G401.6 (cell line): Measurements from ENCODE around the gene GSTM4.

Source experiments
- FAIRE-seq: peaks from 2 replicates; lab custom pipeline; 2012; peaks lifted over from hg19 to GRCh38; lab: Jason Lieb, UNC

Gene GSTM4

GRCh38 chr1:109655615-109656519 is at the start of gene GSTM4:
Gene GSTM4 (plus strand): TSS chr1:109656099. CDS start chr1:109656390, 291 bp downstream.
- peak; percentile 91 for FAIRE-seq

DNA sequence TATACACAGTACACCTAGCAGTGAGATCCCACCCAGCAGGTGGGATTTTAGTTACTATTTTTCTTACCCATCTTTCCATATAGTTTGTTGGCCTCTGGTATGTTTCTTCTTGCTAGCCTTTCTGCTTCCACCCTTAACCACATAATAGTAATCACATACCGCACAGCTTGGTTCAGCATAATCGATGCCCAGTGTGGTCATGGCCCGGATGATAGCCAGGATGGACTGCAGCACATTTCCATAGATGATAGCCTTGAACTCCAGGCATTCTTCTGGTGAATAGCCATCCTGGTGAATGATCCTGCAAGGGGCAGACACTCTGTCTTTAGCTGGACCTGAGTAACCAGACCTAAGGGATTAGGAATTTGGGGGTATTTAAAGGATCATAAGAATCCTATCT is 46.0 kb upstream of the GSTM4 start:
- FAIRE-seq: no peak

- no peak for FAIRE-seq
Measured at GRCh38 chr1:109610609-109611307, 45.1 kb upstream of the GSTM4 start.

DNA sequence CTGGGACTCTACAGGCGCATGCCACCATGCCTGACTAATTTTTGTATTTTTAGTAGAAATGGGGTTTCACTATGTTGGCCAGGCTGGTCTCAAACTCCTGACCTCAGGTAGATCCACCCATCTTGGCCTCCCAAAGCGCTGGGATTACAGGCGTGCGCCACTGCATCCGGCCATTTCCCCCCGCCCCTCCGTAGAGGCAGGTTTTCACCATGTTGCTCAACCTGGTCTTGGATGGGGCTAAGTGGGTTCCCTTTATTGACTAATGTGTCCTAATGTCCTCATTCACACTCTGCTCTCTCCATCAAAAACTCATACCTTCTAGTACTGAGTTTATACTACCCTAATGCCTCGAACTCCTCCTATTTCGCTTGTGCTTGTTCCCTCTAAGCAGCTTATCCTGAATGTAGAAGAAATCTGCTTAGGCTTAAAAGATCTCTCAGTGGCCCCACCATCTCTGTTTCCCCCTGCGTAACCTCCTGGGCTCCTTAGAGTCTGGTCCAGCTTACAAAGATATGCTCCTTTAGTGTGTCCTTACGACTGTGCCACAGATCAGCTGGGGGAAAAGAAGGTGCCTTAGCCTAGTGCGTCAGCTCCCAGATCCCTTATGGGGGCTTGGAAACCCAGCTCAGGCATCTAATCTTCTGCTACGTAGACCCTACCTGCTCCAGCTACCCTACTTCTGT is 44.5 kb upstream of the GSTM4 start:
- FAIRE-seq: no peak

DNA sequence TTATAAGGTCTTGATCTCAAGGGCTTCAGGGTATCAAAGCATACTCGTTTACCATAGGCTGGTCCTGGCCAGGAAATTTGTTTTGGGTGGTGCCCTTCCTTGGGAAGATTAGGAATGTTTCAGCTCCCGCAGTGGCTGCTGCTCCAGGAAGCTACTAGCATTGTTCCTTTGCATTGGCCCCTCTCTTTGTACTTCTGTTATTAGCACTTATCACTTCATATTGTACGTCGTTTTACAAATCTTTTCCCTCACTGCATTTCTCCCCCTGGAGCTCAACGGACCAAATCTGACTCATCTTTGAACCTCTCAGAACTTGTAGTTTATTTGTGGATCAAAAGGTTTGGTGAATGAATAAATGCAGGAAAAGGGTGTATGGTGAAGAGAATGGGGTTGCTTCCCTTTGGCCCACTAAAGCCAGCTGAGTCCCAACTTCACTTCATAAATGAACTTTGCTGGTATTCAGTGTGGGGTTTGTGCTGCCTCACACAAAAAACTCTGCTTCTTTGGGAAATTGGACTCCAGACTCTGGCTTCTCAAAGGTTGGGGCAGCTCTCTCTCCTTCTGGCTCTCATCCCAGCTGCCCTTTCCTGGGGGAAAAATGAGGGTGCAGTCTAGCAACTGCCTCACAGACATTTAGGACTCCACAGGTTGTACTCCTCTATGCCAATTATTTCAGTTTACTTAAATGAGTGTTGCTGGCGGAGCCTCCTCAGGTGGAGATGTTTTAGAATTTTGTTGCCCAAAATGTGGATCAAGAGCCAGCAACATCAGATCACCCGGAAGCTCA is 42.3 kb upstream of the GSTM4 start:
- FAIRE-seq: no peak

DNA sequence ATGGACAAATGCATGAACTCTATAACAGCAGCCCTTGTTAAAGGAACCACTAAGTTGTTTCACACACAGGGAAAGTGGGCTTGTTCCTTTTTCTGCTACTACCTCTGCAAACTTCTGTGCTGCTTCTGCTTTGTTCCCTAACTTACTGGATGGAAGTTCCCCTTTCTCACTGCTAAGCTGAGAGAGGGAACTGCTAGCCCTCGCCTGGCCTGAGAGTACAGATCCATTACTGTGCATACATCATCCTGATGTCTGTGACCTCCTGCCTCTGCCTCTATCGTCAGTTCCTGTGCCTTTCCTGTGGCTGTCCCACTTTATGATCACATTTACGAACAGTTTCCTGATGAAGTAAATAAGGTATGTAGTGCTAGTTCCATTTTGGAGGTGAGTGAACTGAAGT is 40.0 kb upstream of the GSTM4 start:
- no peak for FAIRE-seq

DNA sequence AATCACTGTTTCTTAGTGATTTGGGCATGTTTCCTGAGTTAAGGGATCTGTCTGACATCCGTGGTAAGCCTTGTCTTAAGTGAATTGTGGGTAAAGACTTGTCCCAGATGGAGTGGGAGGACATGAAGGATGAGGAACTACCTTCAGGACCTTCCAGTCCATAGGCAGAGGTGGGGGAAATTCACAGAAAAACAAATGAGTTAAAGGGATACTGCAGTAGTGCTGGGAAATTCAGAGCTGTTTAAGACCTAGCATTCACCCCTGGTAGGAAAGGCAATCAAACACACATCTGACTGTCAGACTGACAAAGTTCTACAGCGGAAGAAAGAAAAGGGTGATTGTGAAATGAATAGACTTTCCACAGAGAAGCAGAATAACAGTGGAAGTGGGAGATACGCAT is 39.5 kb upstream of the GSTM4 start:
- no peak for FAIRE-seq

GRCh38 chr1:109617291-109617801 is 38.6 kb upstream of the GSTM4 start:
- FAIRE-seq: no peak

DNA sequence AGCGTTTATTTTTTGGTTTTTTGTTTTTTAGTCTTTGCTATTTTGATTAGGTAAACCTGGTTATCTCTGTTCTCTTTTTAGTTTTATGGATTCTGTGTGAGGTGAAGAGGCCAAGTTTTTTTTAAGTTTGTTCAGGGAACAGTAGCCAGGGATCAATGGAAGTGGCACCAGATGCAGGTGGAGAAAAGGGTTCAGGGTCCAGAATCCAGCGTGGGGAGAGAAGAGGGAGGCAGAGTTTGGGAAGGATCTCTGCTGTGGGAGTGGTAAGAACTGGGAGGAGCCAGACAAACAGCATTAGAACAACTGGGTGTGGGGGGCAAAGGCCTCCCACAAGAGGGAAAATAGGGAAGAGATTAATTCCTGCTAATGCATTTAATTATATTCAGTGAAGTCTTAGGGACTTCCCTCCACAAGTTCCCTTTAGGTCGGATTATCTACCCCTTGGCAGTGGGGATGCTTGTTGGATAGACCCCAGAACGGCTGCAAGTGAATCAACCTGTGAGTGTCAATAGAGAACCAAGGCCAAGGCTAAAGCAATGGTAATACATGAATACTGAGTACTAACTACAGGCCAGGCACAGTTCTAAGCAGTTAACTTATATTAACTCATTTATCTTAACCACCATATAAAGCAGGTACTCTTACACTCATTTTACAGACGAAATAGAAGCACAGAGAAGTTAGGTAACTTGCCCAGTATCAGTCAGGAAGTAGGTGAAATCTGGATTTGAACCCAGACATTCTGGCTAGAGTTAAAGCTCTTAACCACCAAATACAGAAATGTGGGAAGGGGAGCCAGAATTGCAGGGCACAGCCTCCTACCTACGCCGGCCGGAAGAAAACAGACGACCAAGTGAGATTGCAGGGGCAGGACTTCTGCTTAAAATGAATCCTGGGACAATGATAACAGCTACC is 37.0 kb upstream of the GSTM4 start:
- FAIRE-seq: no peak

GRCh38 chr1:109619576-109620400 is 36.1 kb upstream of the GSTM4 start, which contains the start of the genes AMPD2 and GNAT2:
Gene AMPD2 (plus strand): TSS chr1:109619837. CDS start chr1:109621176, 1,339 bp downstream.
Gene GNAT2 (minus strand): TSS chr1:109619616. CDS start chr1:109612870, 6,746 bp downstream.
- FAIRE-seq: no peak

DNA sequence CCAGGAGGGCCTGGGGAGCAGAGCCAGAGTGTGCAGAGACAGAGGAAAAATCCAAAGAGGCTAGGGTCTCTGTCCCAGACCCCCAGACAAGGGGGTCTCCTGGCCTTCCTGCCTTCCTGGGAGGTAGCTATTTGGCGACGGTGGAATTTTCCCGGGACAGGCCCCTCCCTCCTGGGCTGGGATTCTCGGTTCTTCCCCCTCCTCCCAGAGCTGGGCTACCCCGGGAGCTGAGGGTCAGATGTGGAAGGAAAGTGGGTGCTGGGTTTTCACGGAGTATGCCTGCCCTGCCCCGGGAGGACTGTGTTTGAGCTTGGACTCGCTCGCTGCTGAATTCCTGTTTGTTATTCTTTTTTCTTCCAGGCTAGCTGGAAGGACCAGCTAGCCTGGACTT is 35.5 kb upstream of the GSTM4 start:
- FAIRE-seq: no peak

GRCh38 chr1:109620841-109621286 is 35.0 kb upstream of the GSTM4 start:
- no peak for FAIRE-seq

DNA sequence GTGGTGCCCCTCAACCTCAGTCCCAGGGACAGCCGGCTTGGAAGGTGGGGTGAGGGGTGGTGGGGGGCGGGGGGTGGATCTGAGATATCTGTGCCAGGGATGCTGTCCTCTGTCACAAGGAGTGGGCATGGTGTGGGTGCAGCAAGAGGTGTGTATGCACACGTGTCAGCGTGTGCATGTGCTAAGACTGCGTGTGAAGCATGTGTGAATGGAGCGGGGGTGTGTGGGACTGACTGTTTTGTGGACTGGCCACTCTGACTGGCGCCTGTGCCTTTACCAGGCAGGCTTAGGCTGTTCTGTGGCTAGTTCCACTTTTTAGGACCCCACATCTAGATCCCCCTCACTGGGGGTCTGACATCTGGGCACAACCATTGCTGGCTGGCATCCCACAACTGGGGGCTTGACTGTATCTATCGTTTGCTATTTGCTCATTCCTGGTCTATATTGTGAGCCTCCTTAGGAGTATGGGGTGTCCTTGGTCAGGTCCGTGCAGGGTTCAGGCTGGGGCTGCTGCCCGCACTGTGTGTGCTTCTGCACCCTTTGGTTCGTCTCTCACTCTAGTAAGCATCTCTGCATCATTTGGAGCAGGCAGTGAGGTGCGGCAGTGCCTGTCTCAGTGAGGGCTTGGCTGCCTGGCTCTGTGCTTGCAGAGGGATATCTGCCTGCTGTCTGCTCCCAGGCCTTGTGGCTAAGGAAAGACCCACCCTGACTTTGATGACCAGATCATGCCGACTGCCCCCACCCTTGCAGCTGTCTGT is 34.3 kb upstream of the GSTM4 start:
- FAIRE-seq: no peak

DNA sequence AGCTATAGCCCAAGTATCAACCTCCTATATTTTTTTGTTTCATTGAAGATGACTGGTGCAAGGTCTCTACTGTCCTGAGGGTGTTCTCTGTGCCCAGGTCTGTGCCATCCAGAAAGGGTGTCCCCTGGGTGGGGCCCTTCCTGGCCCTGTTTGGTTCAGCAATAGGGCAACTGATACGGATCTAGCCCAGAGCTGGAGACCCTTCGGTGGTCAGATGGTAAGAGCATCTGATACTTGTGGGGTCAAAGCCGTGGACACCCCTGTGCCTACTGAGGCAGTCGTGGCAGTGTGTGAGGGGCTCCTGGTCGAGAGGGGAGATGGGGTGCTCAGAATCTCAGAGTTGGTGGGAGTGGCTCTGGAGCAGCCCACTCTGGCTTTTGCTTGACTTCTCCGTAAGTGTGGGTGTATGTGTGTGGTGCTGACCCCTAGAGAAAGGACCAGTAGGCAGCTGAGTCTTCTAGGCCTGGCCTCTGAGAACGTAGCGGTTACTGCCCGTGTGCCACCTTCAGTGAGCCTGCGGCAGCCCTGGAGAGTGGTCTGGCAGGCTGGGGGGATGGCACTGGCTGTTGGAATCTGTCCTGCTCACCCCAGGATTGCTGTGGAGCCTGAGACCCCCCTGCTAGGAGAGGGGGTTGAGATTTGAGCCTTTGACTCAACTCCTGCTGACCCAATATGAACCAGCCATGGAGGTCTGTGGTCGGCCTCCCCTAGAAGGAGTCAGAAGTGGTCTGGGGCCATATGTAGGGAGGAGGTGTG is 33.6 kb upstream of the GSTM4 start:
- FAIRE-seq: no peak

GRCh38 chr1:109622895-109623294 is 33.0 kb upstream of the GSTM4 start:
- no peak for FAIRE-seq

DNA sequence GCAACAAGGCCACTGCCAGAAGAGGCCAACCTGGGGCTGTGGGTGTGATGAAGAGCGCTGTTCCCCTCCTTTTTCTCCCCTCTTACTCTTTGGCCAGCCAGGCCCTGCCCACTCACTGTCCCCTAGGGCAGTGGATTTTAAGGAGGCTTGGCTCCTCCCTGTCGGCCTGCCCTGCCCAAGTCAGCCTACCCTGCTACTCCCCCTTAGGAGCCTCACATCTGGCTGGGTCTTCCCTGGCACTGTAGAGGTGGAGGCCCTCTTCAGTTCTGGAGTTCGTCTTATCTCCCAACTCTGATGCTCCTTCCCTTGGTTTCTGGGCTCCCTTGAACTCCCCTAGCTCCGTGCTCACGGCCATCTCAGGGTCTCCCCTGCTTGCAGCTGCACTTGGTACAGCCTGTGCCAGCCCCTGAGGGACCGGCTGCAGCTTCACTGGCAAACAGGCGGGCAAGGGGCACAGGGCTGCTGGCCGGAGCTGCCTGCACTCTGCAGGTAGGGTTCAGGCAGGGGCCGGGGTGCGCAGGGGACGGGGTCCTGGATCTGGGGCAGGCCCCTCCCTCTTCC is 32.2 kb upstream of the GSTM4 start:
- no peak for FAIRE-seq

DNA sequence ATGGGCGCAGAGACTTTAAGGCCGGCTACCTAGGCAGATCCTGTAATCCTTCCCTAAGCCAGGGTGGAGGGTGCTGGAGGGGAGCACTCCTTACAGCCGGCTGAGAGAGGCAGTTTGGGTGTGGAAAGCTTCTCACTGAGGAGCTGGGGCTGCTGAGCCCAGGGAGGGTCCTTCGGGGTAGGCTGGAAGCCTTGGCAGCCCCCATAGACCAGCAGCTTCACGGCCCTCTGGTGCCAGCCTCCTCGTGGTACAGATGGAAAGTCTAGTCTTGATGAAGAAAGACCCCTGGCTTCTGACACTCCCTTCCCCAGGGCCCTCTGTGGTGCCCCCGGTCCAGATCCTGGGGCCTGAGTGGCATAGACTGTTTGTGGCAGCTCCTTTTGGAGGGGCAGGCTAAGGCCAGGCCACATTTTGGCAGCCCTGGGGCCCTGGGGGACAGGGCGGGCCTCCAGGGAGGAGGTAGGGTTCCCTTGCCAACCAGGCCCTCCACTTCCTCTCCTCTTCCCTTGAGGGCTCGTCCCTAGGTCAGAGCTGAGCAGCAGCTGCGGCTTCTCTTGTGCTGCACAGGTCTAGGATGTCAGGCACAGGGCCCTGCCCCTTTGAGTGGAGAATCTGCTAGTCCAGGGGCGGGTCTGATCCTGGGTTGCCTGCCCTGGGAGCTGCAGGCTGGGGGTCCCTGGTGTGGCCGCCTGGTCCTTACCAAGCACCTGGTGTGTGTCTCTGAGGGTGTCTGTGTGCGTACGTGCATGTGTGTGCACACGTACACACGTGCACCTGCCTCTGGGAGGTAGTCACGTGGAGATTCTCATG is 31.5 kb upstream of the GSTM4 start:
- no peak for FAIRE-seq
